Hindlimb muscle (tissue), 1 donor: Measurements from ENCODE around the gene AK5. TPM values are rescaled to one million over a fixed set of nuclear protein-coding genes. Genes with fewer than 3 reads are reported as not detected.
"Not testable (repeated sequence)": the region's sequence is repeated elsewhere in the genome, so short reads cannot be mapped to it uniquely, and the experiment has no call there.

Experiments
- DNase-seq: peaks from one replicate; pipeline ENCODE4 v3.0.0-alpha.2; 2013
- polyA plus RNA-seq: library from polyadenylated mRNA; unstranded; fragments of 120-200 nt; gene quantifications from one replicate; pipeline ENCODE4 v1.2.1, GENCODE V29; 2013; ENCODE audit not compliant: insufficient read length

The AK5 gene
- polyA plus RNA-seq, 1 donor, result 6.6 TPM

- DNase-seq, result no peak
These were observed 228.1 kb downstream of the AK5 start for GRCh38 chr1:77509898-77510297.

GRCh38 chr1:77511440-77511840 is 229.6 kb downstream of the AK5 start:
- DNase-seq, result peak; percentile 17

DNA sequence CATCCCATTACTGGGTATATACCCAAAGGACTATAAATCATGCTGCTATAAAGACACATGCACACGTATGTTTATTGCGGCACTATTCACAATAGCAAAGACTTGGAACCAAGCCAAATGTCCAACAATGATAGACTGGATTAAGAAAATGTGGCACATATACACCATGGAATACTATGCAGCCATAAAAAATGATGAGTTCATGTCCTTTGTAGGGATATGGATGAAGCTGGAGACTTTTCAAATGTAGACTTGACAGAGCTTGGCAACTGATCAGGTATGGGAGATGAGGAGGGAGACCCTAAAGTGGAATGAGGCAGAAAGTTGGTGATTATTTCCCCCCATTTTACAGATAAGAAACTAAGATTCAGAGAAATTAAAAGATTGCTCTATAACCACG is 230.8 kb downstream of the AK5 start:
- DNase-seq, result not testable (repeated sequence)

- peak; percentile 54 for DNase-seq
These were observed 232.3 kb downstream of the AK5 start for GRCh38 chr1:77513839-77514763.

- DNase-seq, result peak; percentile 27
These were observed 233.3 kb downstream of the AK5 start for GRCh38 chr1:77514921-77515776.

DNA sequence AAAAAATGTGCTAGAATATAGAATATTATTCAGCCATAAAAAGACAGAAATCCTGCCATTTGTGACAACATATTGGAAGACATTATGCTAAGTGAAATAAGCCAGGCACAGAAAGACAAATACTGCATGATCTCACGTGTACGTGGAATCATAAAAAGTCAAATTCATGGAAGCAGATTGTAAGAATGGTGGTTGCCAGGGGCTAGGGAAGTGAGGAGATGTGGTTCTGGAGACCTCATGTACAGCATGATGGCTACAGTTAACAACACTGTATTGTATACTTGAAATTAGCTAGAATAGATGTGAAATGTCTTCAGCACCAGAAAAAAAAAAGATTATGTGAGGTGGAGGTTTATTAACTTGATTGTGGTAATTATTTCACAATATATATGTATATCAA is 234.3 kb downstream of the AK5 start:
- no peak for DNase-seq

GRCh38 chr1:77524038-77524437 is 242.2 kb downstream of the AK5 start:
- no peak for DNase-seq

DNA sequence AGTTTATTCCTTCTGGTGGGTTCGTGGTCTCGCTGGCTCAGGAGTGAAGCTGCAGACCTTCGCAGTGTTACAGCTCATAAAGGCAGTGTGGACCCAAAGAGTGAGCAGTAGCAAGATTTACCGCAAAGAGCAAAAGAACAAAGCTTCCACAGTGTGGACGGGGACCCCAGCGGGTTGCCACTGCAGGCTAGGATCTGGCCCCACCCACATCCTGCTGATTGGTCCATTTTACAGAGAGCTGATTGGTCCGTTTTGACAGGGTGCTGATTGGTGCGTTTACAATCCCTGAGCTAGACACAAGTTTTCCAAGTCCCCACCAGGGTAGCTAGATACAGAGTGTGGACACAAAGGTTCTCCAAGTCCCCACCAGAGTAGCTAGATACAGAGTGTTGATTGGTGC is 249.3 kb downstream of the AK5 start:
- not testable (repeated sequence) for DNase-seq

DNA sequence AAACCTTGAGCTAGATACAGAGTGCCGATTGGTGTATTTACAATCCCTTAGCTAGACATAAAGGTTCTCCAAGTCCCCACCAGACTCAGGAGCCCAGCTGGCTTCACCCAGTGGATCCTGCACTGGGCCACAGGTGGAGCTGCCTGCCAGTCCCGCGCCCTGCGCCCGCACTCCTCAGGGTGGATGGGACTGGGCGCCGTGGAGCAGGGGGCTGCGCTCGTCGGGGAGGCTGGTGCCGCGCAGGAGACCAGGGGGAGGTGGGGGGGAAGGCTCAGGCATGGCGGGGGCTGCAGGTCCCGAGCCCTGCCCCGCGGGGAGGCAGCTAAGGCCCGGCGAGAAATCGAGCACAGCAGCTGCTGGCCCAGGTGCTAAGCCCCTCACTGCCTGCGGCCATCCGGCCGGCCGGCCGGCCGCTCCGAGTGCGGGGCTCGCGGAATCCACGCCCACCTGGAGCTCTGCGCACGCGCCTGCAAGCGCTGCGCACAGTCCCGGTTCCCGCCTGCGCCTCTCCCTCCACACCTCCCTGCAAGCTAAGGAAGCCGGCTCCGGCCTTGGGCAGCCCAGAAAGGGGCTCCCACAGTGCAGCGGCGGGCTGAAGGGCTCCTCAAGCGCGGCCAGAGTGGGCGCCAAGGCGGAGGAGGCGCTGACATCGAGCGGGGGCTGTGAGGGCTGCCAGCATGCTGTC is 249.9 kb downstream of the AK5 start:
- DNase-seq, result not testable (repeated sequence)

- no peak for DNase-seq
These were observed 250.8 kb downstream of the AK5 start for GRCh38 chr1:77532641-77533040.

DNA sequence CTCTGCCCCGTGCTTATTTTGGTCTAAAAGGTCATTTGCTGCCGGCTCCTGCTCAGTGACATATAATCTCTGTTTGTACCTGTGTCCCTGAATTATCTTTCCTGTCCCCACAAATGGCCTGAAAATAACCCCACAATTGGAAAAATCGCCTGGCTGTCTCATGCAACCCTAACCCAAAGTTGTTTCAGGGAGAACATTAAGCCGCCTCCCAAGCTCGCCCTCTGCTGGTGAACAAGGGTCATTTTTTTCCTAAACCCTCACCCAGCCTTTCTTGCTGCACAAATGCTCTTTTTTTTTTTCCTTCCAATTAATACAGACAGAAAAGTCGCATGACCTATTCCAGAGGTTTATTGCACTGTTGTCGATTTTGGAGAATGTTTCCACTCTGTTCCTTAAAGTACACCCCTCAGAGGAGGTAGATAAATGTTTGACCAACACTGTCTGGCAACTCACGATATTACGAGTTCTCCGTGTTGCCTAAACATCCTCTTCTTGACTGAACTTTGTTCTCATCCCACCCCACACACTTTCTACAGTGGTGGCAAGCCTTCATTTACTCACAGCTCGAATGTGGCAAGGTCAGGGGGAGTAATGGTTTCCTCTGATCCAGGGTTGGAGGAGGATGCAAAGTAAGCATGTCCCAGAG is 252.0 kb downstream of the AK5 start:
- DNase-seq, result peak; percentile 78

- no peak for DNase-seq
These were observed 252.6 kb downstream of the AK5 start for GRCh38 chr1:77534456-77534855.

GRCh38 chr1:77536813-77537212 is 255.0 kb downstream of the AK5 start:
- no peak for DNase-seq

DNA sequence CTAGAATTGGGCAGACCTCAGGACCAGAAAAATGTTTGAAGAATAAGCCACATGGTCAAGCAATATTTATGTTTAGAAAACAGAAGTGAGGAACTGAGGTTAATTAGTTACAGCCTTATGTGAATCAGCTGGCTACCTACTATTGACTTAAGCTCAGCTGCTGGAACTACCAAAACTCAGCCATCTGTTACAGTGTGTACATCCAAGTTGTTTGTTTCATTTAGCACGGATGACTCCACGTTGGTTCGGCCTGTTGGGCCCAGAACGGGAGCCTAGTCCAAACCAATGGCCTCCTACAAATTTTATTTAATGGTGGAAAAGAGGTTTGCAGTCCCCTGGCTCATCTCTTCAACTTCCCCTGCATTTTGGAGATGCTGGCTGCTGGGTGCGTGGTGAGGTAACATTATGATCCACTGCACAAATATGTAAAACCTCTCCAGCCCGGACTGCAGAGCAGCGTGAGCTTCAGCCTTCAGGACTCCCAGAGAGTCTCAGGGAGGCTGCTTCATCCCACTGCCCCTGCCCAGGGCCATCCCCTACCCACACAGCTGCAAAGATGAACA is 257.2 kb downstream of the AK5 start:
- DNase-seq, result peak; percentile 40

GRCh38 chr1:77539519-77540142 is 257.8 kb downstream of the AK5 start:
- DNase-seq, result peak; percentile 14

DNA sequence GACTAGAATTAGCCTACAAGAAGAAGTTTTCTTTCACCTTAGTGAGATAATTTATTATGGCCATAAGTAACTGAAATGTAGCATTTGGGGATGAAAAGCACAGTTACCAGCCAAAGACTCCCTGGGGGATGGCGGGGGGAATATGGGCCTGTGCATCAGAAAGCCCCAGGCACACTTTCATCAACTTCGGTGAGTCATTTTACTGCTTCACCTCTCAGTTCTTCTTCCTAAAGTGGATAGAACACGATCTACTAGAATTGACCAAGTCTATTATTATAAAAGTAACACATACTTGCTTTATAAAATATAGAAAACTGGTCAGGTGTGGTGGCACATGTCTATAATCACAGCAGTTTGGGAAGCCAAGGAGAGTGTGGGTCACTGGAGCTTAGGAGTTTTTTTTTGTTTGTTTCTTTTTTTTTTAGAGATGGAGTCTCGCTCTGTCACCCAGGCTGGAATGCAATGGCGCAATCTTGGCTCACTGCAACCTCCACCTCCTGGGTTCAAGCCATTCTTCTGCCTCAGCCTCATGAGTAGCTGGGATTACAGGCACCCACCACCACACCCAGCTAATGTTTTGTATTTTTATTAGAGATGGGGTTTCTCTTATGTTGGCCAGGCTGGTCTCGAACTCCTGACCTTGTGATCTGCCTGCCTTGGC is 258.8 kb downstream of the AK5 start:
- DNase-seq, result no peak

DNA sequence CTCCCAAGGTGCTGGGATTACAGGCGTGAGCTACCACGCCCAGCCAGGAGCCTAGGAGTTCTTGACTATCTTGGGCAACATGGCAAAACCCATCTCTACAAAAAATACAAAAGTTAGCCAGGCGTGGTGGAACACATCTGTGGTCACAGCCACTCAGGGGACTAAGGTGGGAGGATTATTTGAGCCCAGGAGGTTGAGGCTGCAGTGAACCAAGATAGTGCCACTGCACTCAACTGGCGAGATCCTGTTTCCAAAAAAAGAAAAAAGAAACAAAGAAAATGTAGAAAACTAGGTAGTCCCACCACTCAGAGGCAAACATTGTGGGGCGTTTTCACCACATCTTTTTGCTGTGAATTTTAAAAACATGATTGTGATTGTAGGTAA is 259.3 kb downstream of the AK5 start:
- DNase-seq, result no peak

DNA sequence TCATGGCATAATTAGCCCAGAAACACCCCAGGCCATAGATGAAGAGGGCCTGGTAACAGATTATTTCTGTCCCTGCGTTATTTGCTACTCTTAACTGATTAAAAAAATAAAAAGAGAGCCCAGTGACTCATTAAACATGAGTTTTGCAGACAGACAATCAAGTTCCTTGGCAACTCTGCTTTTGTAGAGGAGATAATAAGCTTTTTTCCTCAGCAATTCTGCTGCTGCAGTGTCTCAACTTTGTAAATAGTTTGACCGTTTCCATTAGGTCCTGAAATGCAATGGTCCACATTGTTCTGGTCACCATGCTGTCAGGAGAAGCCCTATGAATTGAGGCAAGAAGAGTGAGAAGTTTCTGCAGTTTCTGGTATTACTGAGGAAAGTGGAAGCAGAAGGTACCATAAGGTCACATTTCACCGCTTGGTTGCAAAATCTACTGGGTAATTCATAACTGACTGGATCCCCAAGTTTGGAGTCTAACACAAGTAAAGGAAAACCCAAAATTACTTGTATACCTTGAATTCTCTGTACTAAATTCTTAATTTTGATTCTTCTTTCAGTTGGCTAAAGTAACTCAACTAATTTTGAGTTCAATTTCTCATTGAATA is 261.1 kb downstream of the AK5 start:
- DNase-seq, result no peak

- no peak for DNase-seq
These were observed 262.1 kb downstream of the AK5 start for GRCh38 chr1:77543822-77544448.

DNA sequence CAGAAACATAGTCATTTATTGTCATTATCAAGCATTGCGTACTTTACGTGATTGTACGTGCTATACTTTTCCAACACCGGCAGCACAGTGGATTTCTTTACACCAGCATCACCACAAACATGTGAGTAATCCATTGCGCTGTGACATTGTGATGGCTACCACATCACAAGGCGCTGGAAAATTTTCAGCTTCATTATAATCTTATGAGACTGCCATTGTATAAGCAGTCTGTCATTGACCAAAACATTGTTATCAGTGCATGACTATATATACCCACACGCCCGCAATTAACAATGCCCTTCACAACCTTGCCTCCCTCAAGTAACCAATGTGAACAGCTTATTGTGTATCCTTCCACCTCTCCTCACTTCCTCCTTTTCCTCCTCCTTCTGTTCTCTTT is 263.0 kb downstream of the AK5 start:
- DNase-seq, result no peak
